Large intestine (tissue), 12 donors: Measurements from ENCODE around the gene HJV. TPM values are rescaled to one million over a fixed set of nuclear protein-coding genes. Genes with fewer than 3 reads are reported as not detected.
"Not testable (repeated sequence)": the region's sequence is repeated elsewhere in the genome, so short reads cannot be mapped to it uniquely, and the experiment has no call there.

Experiments
- DNase-seq, 2 donors: peaks; one replicate each; pipeline versions ENCODE4 v3.0.0 to v3.0.0-alpha.2; 2013
- H3K27ac ChIP-seq: one replicate; pipeline ENCODE4 v1.5.1; 2013; ENCODE audit warnings: low read length
- H3K27me3 ChIP-seq: 2 replicates; pipeline ENCODE4 v1.6.1; 2013; ENCODE audit warnings: low read length; ENCODE audit not compliant: control insufficient read depth, insufficient read depth
- H3K36me3 ChIP-seq: 2 replicates; pipeline ENCODE4 v1.6.1; 2013; ENCODE audit warnings: low read length; ENCODE audit not compliant: control insufficient read depth, insufficient read depth
- H3K4me1 ChIP-seq: one replicate; pipeline ENCODE4 v1.6.1; 2013; ENCODE audit warnings: low read length; ENCODE audit not compliant: control insufficient read depth, insufficient read depth
- H3K4me3 ChIP-seq: one replicate; pipeline ENCODE4 v1.5.1; 2013; ENCODE audit warnings: low read length
- H3K9me3 ChIP-seq: one replicate; pipeline ENCODE4 v1.6.1; 2013; ENCODE audit warnings: mild to moderate bottlenecking, low read depth, low read length, moderate library complexity; ENCODE audit not compliant: control insufficient read depth
- WGBS: methylation state at CpG from one replicate; pipeline ENCODE4 v1.1.5; 2013; ENCODE audit warnings: low lambda C conversion rate; ENCODE audit not compliant: insufficient coverage; 5-methylcytosine and 5-hydroxymethylcytosine counted together
- long read RNA-seq, 11 donors: transcript quantifications; one replicate each; lab custom pipeline, GENCODE V29; 2026
- polyA plus RNA-seq: library from polyadenylated mRNA; unstranded; fragments of 120-200 nt; gene quantifications from one replicate; pipeline ENCODE4 v1.2.1, GENCODE V29; 2013

Gene HJV, protein sequence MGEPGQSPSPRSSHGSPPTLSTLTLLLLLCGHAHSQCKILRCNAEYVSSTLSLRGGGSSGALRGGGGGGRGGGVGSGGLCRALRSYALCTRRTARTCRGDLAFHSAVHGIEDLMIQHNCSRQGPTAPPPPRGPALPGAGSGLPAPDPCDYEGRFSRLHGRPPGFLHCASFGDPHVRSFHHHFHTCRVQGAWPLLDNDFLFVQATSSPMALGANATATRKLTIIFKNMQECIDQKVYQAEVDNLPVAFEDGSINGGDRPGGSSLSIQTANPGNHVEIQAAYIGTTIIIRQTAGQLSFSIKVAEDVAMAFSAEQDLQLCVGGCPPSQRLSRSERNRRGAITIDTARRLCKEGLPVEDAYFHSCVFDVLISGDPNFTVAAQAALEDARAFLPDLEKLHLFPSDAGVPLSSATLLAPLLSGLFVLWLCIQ
- 0.46 TPM for polyA plus RNA-seq
- long read RNA-seq, donor 1 = 0 reads
- long read RNA-seq, donor 2 = 0 reads
- long read RNA-seq, donor 3 = 0 reads
- long read RNA-seq, donor 4 = 0 reads
- long read RNA-seq, donor 5 = 0 reads
- long read RNA-seq, donor 6 = 0 reads
- long read RNA-seq, donor 7 = 0 reads
- long read RNA-seq, donor 8 = 0 reads
- long read RNA-seq, donor 9 = 0 reads
- long read RNA-seq, donor 10 = 0 reads
- long read RNA-seq, donor 11 = 0 reads

DNA sequence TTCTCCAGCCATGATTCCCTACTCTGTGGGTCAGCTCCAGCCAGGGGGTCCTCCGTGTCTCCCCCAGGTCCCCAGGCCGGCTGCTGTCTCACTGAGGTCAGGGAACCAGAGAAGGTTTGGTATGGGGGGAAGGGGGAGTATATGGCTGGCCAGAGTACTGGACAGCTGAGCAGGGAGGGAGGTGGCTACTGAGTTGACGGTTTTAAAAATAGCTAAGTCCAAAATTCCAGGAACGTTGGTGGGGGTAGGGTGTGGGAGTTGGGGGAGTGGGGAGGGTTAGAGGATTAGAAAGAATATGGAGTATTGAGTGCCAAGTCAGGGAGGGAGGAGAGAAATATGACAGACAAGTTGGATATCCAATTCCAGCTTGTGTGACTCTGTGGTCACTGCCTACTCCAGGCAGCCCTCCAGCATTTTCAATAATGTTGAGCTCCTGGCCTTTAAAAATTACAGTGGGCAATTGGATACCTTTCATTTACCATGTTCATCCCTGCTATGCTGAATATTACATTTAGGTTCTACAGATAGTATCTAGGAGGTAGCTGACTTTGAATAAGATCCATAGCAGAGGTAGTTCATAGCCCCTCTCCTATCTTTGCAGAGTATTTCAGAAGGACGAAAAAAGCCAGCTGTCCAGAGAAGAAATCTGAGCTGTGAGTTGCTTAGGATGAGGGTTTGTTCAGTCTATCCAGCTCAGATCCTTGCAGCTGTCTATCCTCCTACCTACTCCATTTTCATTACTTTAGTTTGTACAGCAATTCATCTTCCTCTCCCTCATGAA is at the start of gene HJV:
Gene HJV, minus strand, starts transcription at position 114 of the 781 bp plus-strand sequence. CDS start 1,504 bp downstream, outside the sequence.
- peaks cover 5% of the 10 kb centered on the region for H3K4me1 ChIP-seq
- peaks cover 41% of the 10 kb centered on the region for H3K27me3 ChIP-seq
- WGBS = no CpG with 5 or more reads among the region's 5 CpGs

GRCh38 chr1:146059148-146059547 is 37.6 kb upstream of the HJV start:
- not testable (repeated sequence) for H3K4me1 ChIP-seq, H3K27me3 ChIP-seq, H3K36me3 ChIP-seq, H3K9me3 ChIP-seq, H3K4me3 ChIP-seq, DNase-seq, H3K27ac ChIP-seq
- WGBS = 100% methylated on average over 1 of the region's 5 CpGs

More for the DNA sequence above, at the start of gene HJV:
- Histone ChIP-seq H3K36me3 (no peaks in the 10 kb centered on the region), H3K4me3 (no peak within 1 kb of the TSS), H3K9me3 (peaks cover 3% of the 10 kb centered on the region), H3K27ac (no peak within 1 kb of the TSS)
- DNase-seq = no peak

DNA sequence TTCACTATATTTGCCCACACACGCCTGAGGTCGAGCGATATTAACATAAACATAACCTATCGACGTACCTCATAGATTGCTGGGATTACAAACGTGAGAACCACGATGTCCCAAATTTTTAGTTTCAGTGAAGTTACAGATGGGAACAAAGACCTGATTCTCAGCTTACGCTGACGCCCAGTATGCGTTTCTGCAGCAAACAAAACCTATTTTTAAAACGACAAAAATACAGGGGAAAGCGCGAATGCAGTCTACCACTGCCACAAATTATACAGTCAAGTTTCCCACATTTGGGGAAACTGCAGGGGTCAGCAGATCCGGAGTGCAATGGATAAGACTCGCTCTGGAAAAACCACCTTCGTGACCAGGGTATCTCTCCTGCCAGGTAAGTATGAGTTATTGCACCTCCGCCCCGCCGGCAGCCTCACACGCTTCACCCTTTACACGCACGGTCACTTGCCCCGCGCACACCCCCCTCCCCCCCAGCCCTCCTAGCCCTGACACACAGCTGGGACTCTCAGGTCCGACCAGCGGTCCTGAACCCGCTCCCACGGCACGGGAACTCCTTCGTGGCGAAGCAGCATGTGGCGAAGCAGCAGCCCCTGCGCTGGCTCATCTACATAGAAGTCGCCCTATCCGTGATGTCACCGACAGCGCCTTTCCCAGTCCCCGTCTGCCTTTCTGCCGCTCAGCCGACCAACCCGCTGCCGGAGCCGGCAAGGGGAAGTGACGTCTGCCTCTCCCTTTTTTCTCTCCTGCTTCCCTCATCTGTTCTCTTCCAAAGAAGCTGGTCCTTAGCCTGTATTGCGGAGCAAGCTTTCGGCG is 30.5 kb upstream of the HJV start:
- 0% methylated on average over 3 of the region's 47 CpGs for WGBS
- not testable (repeated sequence) for H3K9me3 ChIP-seq, H3K36me3 ChIP-seq, H3K27me3 ChIP-seq
- Histone ChIP-seq H3K4me1 (peaks cover 12% of the 10 kb centered on the region), H3K27ac (peak overlapping the region; percentile 80), H3K4me3 (peak overlapping the region; percentile 42)
- peak; percentile 89 to 96 for DNase-seq

DNA sequence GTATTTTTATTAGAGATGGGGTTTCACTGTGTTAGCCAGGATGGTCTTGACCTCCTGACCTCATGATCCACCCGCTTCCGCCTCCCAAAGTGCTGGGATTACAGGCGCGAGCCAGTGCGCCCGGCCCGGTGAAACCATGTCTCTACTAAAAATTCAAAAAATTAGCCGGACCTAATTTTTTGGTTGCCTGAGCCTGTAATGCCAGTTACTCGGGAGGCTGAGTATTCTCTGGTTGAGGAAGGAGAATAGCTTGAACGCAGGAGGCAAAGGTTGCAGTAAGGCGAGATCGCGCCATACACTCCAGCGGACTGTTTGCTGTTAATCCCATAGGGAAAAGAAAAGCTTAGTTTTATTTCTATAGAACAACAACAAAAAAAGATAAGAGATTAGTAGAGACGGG is 29.9 kb upstream of the HJV start:
- Histone ChIP-seq H3K27ac (peak overlapping the region; percentile 80), H3K9me3 (no peaks in the 10 kb centered on the region), H3K27me3 (no peaks in the 10 kb centered on the region), H3K4me3 (peak overlapping the region; percentile 30), H3K36me3 (no peaks in the 10 kb centered on the region), H3K4me1 (peaks cover 12% of the 10 kb centered on the region)
- no peak for DNase-seq
- 0% methylated on average over 3 of the region's 15 CpGs for WGBS

DNA sequence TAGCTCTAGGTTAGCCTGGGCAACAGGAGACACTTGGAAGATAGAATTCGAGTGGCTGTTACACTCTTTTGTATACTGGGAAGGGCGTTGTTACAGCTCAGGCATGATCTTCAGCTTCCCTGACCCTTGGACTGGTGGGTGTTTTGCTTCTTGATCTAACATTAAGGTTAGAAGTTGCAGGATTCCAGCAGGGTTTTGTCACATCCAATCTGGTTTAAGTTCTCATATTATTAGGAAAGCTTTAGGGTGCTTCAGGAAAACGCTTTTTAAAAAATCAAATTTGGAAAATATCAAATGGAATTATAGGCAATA is 29.1 kb upstream of the HJV start:
- H3K27me3 ChIP-seq, H3K36me3 ChIP-seq, H3K9me3 ChIP-seq, H3K4me3 ChIP-seq: not testable (repeated sequence)
- peak in 1 of 2 donors; percentile 35 for DNase-seq
- peak overlapping the region; percentile 56 for H3K27ac ChIP-seq
- WGBS = no CpG with 5 or more reads among the region's 3 CpGs
- H3K4me1 ChIP-seq = peaks cover 12% of the 10 kb centered on the region

GRCh38 chr1:146049866-146050651 is 28.5 kb upstream of the HJV start:
- not testable (repeated sequence) for H3K36me3 ChIP-seq, H3K27me3 ChIP-seq, DNase-seq, H3K4me3 ChIP-seq, H3K9me3 ChIP-seq
- peaks cover 12% of the 10 kb centered on the region for H3K4me1 ChIP-seq
- WGBS = no CpG with 5 or more reads among the region's 12 CpGs
- peak overlapping the region; percentile 56 for H3K27ac ChIP-seq

DNA sequence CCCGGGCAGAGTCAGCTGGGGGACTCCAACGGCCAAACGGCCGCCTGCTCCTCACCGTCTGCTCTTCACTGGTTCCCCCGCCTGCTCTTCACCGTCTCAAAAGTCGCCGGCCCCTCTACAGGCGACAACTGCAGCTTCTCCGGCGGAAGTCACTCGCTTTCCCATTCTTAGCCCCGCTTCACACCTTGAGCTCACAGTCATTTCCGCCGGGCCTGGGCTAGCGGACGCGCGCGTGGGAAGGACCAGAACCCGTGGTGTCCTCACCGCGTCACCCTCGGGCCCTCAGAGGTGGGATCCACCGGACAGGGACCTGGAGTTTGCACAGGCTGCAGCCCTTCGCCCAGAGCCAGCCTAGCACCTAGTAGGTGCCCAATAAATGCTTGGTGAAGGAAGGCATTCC is 27.9 kb upstream of the HJV start:
- Histone ChIP-seq H3K9me3 (no peaks in the 10 kb centered on the region), H3K4me1 (peaks cover 12% of the 10 kb centered on the region), H3K27me3 (no peaks in the 10 kb centered on the region), H3K27ac (no peak overlapping the region), H3K36me3 (no peaks in the 10 kb centered on the region), H3K4me3 (no peak overlapping the region)
- no peak for DNase-seq
- no CpG with 5 or more reads among the region's 27 CpGs for WGBS

DNA sequence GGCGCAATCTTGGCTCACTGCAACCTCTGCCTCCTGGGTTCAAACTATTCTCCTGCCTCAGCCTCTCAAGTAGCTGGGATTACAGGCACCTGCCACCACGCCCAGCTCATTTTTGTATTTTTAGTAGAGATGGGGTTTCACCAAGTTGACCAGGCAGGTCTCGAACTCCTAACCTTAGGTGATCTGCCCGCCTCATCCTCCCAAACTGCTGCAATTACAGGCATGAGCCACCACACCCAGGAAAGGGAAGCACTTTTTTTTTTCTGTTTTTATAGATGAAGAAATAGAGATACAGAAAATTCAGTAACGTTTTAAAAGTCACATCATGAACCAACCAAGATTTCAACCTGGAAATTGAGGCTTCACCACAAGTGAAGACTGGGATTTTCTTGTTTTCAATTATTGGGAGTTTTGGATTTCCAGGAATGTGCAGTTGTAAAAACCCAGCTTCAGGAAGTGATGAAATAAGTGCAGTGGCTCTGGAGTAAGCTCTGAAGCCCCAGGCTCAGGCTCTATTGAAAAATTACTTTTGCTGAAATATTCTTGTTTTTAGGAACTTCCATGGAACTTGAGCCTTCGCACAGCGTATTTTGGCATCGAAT is 27.1 kb upstream of the HJV start:
- not testable (repeated sequence) for H3K36me3 ChIP-seq, H3K9me3 ChIP-seq, H3K27me3 ChIP-seq, DNase-seq, H3K4me3 ChIP-seq, H3K27ac ChIP-seq
- 100% methylated on average over 1 of the region's 8 CpGs for WGBS
- H3K4me1 ChIP-seq = peaks cover 12% of the 10 kb centered on the region

DNA sequence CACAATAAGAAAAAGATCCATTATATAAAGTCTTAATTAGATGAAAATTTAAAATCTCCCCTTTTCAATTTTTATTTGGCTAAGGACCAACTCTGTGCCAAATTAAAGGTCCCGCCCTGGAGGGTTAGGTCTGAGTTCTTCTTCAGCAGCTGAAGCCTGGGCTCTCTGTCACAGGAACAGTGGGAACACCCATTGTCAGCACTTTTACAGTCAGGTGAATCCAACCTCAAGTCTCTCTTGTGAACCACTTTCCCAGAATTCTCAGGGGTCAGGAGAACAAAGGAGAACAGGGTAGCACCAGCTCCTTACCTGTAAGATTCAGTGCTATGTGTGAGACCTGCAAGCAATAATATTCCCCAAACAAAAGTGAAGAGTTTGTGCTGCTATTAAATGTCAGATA is 25.1 kb upstream of the HJV start:
- no peaks in the 10 kb centered on the region for H3K27me3 ChIP-seq
- no peak for DNase-seq
- no peak overlapping the region for H3K4me3 ChIP-seq
- no peaks in the 10 kb centered on the region for H3K36me3 ChIP-seq
- WGBS = 100% methylated on average over 1 of the region's 1 CpG
- no peak overlapping the region for H3K27ac ChIP-seq
- H3K9me3 ChIP-seq = no peaks in the 10 kb centered on the region
- peaks cover 10% of the 10 kb centered on the region for H3K4me1 ChIP-seq
